ENCODE measurements around the gene SORCS3.

DNA sequence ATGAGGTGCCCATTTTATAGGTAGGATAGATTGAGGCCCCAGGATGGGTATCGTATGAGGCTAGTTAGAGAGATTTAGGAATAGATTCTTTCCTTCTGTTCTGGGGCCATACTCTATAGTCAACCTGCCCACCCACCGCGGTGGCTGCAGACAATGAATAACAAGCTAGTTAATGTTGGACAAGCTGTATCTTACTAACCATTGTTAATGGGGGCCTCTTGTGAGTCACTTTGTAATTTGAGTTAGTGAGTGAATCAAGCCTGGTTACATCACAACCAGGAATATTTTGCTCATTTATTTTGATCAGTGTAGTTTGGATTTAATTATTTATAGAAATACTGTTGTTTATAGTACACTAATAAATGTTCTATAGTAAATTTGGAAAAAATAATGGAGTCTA, 7.3 kb downstream of the SORCS3 start:
- TF ChIP-seq, protein P1, sequence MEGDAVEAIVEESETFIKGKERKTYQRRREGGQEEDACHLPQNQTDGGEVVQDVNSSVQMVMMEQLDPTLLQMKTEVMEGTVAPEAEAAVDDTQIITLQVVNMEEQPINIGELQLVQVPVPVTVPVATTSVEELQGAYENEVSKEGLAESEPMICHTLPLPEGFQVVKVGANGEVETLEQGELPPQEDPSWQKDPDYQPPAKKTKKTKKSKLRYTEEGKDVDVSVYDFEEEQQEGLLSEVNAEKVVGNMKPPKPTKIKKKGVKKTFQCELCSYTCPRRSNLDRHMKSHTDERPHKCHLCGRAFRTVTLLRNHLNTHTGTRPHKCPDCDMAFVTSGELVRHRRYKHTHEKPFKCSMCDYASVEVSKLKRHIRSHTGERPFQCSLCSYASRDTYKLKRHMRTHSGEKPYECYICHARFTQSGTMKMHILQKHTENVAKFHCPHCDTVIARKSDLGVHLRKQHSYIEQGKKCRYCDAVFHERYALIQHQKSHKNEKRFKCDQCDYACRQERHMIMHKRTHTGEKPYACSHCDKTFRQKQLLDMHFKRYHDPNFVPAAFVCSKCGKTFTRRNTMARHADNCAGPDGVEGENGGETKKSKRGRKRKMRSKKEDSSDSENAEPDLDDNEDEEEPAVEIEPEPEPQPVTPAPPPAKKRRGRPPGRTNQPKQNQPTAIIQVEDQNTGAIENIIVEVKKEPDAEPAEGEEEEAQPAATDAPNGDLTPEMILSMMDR (IDR thresholded peaks at IDR 0.05): no peak
- no peak for TF ChIP-seq POLR2A (IDR thresholded peaks at IDR 0.05)

Measured in esophagus squamous epithelium (tissue), 4 donors.